Muscle layer of duodenum (tissue), 2 donors: ENCODE measurements around the gene COLEC11.
"Not testable (repeated sequence)": the region's sequence is repeated elsewhere in the genome, so short reads cannot be mapped to it uniquely, and the experiment has no call there.

Experiments used
- H3K27ac ChIP-seq: one replicate; pipeline ENCODE4 v1.7.0; 2013; ENCODE audit warnings: mild to moderate bottlenecking, low read length
- H3K27me3 ChIP-seq: one replicate; pipeline ENCODE4 v1.7.0; 2013; ENCODE audit warnings: low read depth, mild to moderate bottlenecking, control low read depth, low read length
- H3K36me3 ChIP-seq, 2 donors: one replicate each; pipeline ENCODE4 v1.7.0; 2013; ENCODE audit warnings: low read length in 2 of 2, control low read depth in 1 of 2, mild to moderate bottlenecking in 1 of 2; ENCODE audit not compliant: insufficient read depth in 2 of 2, control insufficient read depth in 1 of 2
- H3K4me1 ChIP-seq, 2 donors: one replicate each; pipeline ENCODE4 v1.7.0; 2013; ENCODE audit warnings: low read length in 2 of 2, mild to moderate bottlenecking in 2 of 2, control low read depth in 1 of 2, moderate library complexity in 1 of 2; ENCODE audit not compliant: insufficient read depth in 2 of 2, control insufficient read depth in 1 of 2
- H3K4me3 ChIP-seq, 2 donors: one replicate each; pipeline ENCODE4 v1.7.0; 2013; ENCODE audit warnings: low read length in 2 of 2, low read depth in 1 of 2, mild to moderate bottlenecking in 1 of 2
- H3K9me3 ChIP-seq, 2 donors: one replicate each; pipeline ENCODE4 v1.7.0; 2013; ENCODE audit warnings: low read length in 2 of 2, control low read depth in 1 of 2, mild to moderate bottlenecking in 1 of 2; ENCODE audit not compliant: control insufficient read depth in 1 of 2
- donor health status: healthy.

Gene COLEC11

DNA sequence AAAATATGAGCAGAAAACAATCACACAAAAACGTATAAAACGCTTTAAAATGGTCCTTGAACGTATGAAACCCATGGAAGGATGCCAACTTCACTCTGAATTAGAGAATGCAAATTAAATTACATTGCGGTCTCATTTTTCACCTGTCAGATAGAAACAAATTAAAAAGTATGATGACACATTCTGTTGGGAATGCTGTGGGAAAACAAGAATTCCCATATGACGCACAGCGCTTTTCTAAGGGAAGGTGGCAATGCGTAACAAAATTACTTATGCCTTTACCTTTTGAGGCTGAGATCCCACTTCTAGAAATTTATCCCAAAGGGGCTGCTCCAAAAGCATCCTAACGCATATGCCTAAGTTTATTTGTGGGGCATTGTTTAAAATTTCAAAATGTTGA, 23.6 kb upstream of the COLEC11 start:
- Histone ChIP-seq H3K27me3 (no peaks in the 10 kb centered on the region), H3K27ac (no peak overlapping the region), H3K36me3 (peaks cover 0 to 2% of the 10 kb centered on the region in 2 donors), H3K4me1 (peaks cover 0 to 5% of the 10 kb centered on the region in 2 donors), H3K9me3 (no peaks in the 10 kb centered on the region), H3K4me3 (no peak overlapping the region)

DNA sequence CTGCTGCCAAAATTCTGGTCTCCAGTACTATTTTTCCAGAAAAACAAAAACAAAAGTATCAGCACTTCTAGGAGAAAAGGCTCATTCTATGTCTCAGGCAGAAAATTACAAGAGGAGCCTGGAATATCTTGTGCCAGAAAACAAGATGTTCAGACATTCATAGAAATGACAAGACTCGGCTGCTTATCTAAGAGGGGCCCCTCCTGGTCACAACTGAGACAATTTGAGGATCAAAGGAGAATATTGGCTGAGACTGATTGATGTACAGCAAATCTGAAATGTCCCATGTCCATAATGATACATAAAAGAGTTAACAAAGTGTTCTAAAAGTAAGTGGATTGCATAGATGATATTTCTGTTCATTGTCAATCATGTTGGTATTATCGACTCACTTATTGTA, 22.3 kb upstream of the COLEC11 start:
- H3K9me3 ChIP-seq, result no peaks in the 10 kb centered on the region
- no peaks in the 10 kb centered on the region for H3K27me3 ChIP-seq
- no peak overlapping the region for H3K27ac ChIP-seq
- H3K4me3 ChIP-seq, result no peak overlapping the region
- peaks cover 8 to 13% of the 10 kb centered on the region in 2 donors for H3K36me3 ChIP-seq
- peaks cover 5 to 18% of the 10 kb centered on the region in 2 donors for H3K4me1 ChIP-seq

DNA sequence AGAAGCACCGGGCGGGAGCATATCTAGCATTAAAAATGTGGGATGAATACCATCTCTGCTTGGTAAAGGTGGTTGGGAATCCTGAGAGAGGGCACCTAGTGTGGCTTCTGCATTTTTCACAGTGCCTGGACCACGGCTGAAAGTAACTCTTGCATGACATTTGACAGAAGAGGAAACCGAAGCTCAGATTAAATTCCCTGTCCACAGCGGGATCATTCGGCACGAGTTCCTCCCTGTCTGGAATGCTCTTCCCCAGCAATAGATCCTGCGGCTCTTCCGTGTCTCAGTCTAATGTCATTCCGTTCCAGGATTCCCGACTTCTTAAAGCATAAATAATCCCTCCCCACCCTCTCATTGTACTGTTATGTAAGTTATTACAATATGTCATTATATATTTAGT, 20.8 kb upstream of the COLEC11 start:
- no peaks in the 10 kb centered on the region for H3K9me3 ChIP-seq
- H3K36me3 ChIP-seq, result peaks cover 19 to 28% of the 10 kb centered on the region in 2 donors
- H3K27ac ChIP-seq, result no peak overlapping the region
- peaks cover 7 to 32% of the 10 kb centered on the region in 2 donors for H3K4me1 ChIP-seq
- no peaks in the 10 kb centered on the region for H3K27me3 ChIP-seq
- peak overlapping the region; percentile 78 to 82 for H3K4me3 ChIP-seq

DNA sequence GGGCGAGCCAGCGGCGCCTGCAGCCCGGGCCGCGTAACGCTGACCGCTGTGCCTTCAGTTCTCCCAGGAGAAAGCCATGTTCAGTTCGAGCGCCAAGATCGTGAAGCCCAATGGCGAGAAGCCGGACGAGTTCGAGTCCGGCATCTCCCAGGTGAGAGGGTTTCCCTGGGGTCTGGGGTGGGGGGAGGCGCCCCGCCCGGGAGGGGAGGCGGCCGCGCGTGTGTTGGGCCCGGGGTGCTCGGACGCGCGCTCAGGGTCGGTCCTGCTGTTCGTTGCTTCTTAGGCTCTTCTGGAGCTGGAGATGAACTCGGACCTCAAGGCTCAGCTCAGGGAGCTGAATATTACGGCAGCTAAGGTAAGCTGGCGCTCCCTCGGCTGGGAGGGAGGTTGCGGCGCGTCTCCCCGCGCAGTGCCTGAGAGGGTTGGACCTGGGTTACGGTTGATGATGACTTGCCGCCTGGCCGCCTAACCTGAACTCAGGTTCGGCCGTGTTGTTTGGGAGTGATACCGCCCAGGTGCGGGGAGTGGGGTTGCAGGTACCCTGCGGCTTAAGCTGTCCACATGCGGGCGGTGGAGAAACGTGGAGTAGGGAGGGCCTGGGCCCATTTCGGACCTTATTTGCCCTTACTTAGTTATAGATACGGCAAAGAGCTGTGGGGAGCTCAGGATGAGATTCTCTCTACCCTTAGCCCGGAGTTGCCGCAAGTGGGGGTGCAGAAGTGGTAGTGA, 19.2 kb upstream of the COLEC11 start:
- no peaks in the 10 kb centered on the region for H3K9me3 ChIP-seq
- H3K36me3 ChIP-seq, result peaks cover 28 to 43% of the 10 kb centered on the region in 2 donors
- peak overlapping the region; percentile 78 to 82 for H3K4me3 ChIP-seq
- peaks cover 7 to 32% of the 10 kb centered on the region in 2 donors for H3K4me1 ChIP-seq
- H3K27me3 ChIP-seq, result no peaks in the 10 kb centered on the region
- H3K27ac ChIP-seq, result peak overlapping the region; percentile 81

DNA sequence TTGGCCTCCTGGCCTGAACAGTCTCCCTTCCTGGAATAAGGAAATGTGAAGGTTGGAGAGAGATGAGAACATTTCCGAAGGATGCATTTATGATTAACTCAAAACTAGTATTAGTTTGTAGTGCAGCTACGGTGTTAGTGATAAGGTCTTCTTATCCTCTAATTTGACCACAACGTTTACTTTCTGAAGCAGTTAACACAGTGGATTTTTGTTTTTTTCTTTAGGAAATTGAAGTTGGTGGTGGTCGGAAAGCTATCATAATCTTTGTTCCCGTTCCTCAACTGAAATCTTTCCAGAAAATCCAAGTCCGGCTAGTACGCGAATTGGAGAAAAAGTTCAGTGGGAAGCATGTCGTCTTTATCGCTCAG, 18.7 kb upstream of the COLEC11 start:
- Histone ChIP-seq H3K36me3 (peaks cover 34 to 49% of the 10 kb centered on the region in 2 donors), H3K4me1 (peaks cover 7 to 32% of the 10 kb centered on the region in 2 donors), H3K4me3 (peak overlapping the region; percentile 78 to 82), H3K27ac (peak overlapping the region; percentile 81)
- H3K9me3 ChIP-seq, H3K27me3 ChIP-seq: not testable (repeated sequence)

DNA sequence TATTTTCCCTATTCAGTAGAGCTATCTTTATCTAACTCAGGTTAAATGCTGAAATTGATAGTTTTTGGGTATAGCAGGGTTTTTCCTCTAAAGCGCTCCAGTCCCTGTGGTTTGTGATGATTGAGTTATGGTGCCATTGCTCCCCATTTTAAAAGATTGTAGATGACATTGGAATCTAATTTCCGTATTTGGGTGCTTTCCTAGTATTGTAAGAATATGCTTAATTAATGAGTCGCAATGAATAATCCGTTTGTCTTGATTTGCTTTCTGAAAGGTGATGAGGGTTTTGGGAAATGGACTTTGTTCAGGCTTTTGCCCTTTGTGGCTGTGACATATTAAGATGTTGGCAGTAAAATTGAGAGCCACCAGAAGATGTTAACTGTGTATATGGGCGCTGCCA, 15.9 kb upstream of the COLEC11 start:
- Histone ChIP-seq H3K27me3 (no peaks in the 10 kb centered on the region), H3K4me1 (peaks cover 7 to 32% of the 10 kb centered on the region in 2 donors), H3K4me3 (no peak overlapping the region), H3K36me3 (peaks cover 50 to 57% of the 10 kb centered on the region in 2 donors), H3K27ac (no peak overlapping the region), H3K9me3 (no peaks in the 10 kb centered on the region)

DNA sequence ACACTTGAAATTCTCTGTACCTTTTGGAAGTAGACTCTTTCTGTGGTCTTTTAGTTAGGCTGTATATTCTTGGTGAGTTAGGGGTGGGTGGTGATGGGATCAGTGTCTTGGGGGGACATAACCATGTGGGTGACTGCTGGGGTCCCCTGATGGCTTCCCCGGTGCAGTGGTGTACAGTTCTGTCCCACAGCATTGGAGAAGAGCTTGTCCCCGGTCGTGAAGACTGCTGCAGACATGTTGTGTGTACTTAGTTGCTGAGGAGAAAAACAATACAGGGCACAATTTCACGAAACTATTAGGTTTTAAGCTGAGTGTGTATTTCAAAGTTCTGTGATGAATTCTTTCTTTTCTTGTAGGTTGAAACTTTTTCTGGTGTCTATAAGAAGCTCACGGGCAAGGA, 14.5 kb upstream of the COLEC11 start:
- no peak overlapping the region for H3K4me3 ChIP-seq
- H3K9me3 ChIP-seq, result no peaks in the 10 kb centered on the region
- no peak overlapping the region for H3K27ac ChIP-seq
- peaks cover 50 to 57% of the 10 kb centered on the region in 2 donors for H3K36me3 ChIP-seq
- H3K27me3 ChIP-seq, result no peaks in the 10 kb centered on the region
- H3K4me1 ChIP-seq, result peaks cover 7 to 36% of the 10 kb centered on the region in 2 donors

DNA sequence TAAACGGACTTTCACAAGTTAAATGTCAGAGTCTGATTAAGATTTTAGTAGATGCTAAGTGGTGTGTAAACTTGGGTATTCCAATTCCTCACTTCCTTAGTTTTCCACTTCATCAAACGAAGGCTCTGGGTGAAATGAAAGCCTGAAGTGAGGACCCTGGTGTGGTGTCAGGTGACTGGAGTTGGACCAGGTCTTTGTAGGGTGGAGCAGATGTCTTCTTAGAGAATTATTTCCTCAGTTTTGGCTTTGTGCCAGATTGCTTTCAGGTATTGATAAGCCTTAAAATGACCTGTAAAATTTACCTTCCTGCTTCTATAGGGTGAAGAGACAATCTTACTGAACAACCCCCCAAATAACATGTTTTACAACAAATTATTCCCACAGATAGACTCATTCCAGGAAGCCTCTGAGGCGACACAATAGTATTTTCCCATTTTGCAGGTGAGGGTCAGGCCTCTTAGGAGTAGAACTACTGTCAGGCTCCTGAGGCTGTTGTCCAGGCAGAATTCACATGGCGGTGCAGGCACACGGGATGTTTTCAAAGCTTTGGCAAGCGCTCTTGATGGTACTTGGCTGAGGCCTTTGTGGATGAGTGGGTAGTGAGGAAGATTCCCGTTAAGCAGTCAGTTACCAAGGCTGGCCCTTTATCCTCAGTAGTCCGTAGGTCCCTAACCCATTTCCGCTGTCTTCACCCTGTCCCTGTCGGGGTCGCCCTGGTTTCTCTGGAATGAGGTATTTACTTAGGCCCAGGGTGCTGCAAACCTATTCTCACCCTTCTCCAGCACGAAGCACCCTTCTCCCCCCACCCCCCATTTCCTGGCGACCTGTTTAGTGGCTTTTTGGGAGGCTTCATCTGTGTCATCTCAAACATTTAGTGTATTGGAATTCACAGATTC, 13.3 kb upstream of the COLEC11 start:
- Histone ChIP-seq H3K27me3 (no peaks in the 10 kb centered on the region), H3K4me3 (no peak overlapping the region), H3K4me1 (peaks cover 7 to 28% of the 10 kb centered on the region in 2 donors), H3K27ac (no peak overlapping the region), H3K9me3 (no peaks in the 10 kb centered on the region), H3K36me3 (peaks cover 48 to 52% of the 10 kb centered on the region in 2 donors)

DNA sequence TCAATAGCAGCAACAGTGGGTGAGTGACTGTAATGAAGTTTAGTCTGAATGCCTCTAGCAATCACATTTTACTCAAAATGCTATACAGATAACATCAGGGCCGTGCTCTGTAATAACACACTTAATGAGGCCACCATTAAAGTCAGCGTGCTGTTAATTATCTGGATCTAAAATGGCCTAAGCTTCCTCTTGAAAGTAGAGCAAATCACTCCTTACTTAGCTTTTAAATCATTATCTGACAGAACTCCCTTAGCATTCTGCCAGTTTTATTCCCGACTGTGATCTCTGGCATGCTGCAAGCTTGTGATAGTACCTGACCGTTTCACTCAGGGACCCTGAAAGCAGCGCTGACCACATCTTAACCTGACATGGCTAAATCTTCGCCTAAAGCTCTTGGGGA, 10.8 kb upstream of the COLEC11 start:
- Histone ChIP-seq H3K9me3 (no peaks in the 10 kb centered on the region), H3K4me1 (peaks cover 0 to 5% of the 10 kb centered on the region in 2 donors), H3K4me3 (no peak overlapping the region), H3K36me3 (peaks cover 29 to 32% of the 10 kb centered on the region in 2 donors), H3K27me3 (no peaks in the 10 kb centered on the region), H3K27ac (no peak overlapping the region)

DNA sequence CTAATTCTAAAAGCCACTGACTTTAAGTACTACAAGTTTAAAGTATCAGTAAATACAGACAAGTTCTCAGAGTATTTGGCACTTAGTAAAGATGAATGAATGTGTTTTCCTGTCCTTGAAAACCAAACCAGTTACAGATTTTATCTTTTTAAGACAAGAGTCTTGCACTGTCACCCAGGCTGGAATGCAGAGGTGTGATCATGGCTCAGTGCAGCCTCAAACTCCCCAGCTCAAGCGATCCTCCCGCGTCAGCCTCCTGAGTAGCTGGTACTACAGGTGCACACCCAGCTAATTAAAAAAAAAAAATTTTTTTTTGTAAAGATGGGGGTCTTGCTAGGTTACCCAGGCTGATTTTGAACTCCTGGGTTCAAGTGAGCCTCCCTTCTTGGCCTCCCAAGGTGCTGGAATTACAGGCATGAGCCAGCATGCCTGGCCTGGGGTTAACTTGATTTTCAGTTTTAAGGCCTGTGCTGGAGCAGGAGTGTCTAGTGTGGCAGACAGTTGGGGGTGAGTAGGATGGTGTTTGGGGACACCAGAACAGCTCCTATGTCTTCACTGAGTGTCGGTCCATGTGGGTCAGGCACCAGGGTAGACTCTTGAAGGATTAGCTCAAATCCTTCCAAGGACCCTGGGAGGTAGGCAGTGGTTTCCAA, 10.2 kb upstream of the COLEC11 start:
- Histone ChIP-seq H3K36me3 (peaks cover 23 to 30% of the 10 kb centered on the region in 2 donors), H3K27me3 (no peaks in the 10 kb centered on the region), H3K4me1 (peaks cover 0 to 5% of the 10 kb centered on the region in 2 donors), H3K27ac (peak overlapping the region; percentile 27), H3K4me3 (no peak overlapping the region), H3K9me3 (no peaks in the 10 kb centered on the region)
